MM.1S (cell line): ENCODE data around the gene MAD1L1.

Experiments
- CTCF ChIP-seq: fragments of 300-600 bp; sonication (generic); IDR thresholded peaks from 2 replicates; pipeline ENCODE4 v1.5.1; 2016; ENCODE audit warnings: antibody characterized with exemption, low read length, mixed read lengths
- EZH2 ChIP-seq: fragments of 300-600 bp; sonication (generic); optimal IDR thresholded peaks from 2 replicates; pipeline ENCODE3; 2017; ENCODE audit warnings: low read depth, mild to moderate bottlenecking, antibody characterized with exemption, low read length, mixed read lengths

GRCh38 chr7:2114926-2115759 is 117.6 kb downstream of the MAD1L1 start:
- TF ChIP-seq CTCF = no peak
- no peak for TF ChIP-seq EZH2
